Measurements from ENCODE around the gene CFAP54. TPM values are rescaled to one million over a fixed set of nuclear protein-coding genes. Genes with fewer than 3 reads are reported as not detected.

CFAP54 gene
- total and polyA plus RNA-seq, 2 of the 4 experiments (the other 2 are of a cell fraction): 0.18 to 0.41 TPM

DNA sequence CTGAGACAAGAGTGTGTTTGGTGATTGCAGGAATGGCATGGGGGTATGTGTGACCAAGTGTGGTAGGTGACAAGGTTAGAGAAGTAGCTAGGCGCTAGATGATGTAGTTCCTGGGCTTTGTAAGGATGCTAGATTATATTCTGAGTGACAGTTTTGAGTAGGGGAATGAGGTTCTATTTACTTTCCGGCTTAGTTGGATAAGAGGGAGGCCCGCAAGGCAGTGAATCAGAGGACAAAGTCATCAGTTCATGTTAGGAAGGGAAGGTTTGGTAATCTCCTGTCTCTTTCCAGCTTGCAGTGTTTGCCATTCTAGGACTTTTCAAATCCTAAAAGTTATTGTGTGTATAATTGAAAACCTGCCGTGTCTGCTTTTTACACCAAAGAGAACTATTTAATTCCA, 45.0 kb downstream of the CFAP54 start:
- H3K4me3 ChIP-seq (ENCODE audit: insufficient read depth, low read depth, low read length): no peak overlapping the region
- DNase-seq: no peak
- H3K4ac ChIP-seq (ENCODE audit: low read depth, low read length): no peak overlapping the region
- no peaks in the 10 kb centered on the region for H3K9me1 ChIP-seq (ENCODE audit: insufficient read depth, low read length)
- H3K9me3 ChIP-seq (ENCODE audit: control insufficient read depth, insufficient read depth, low read length): no peaks in the 10 kb centered on the region
- no peak overlapping the region for H4K8ac ChIP-seq (ENCODE audit: low read depth in 2 of 2, low read length in 2 of 2)
- no peak overlapping the region for H4K5ac ChIP-seq (ENCODE audit: low read depth, low read length)
- no peak overlapping the region for H3K27ac ChIP-seq (ENCODE audit: insufficient read depth, low read length)
- no peaks in the 10 kb centered on the region for H3K79me1 ChIP-seq (ENCODE audit: low read depth in 1 of 2, low read length in 2 of 2)
- CTCF ChIA-PET: no interaction called here
- no peak overlapping the region for H3K18ac ChIP-seq (ENCODE audit: low read depth, low read length)
- no peak overlapping the region for H3K14ac ChIP-seq (replicated peaks; ENCODE audit: low read depth, low read length)
- no peak overlapping the region for H2BK20ac ChIP-seq (ENCODE audit: low read depth, low read length)
- H2AK9ac ChIP-seq (replicated peaks; ENCODE audit: low read depth, low read length, poor library complexity): no peak overlapping the region
- dilution Hi-C loops (cut with HindIII; ENCODE audit: low sequenced_read_pairs, unreplicated experiment): no loop called here
- no peak for ATAC-seq (ENCODE audit: low read depth)
- H3K23ac ChIP-seq (ENCODE audit: low read depth, low read length): no peak overlapping the region
- no peaks in the 10 kb centered on the region for H3K36me3 ChIP-seq (ENCODE audit: control insufficient read depth, insufficient read depth, low read length)
- WGBS, 2 experiments (ENCODE audit: extremely low coverage in 2 of 2, insufficient read length in 1 of 2): 73% methylated on average over 2 of the region's 4 CpGs; no CpG with 5 or more reads in 1 of the 2 experiments
- no peak overlapping the region for H3K4me2 ChIP-seq (ENCODE audit: low read depth, low read length)
- no peak overlapping the region for H3K9ac ChIP-seq (ENCODE audit: low read depth, low read length)
- H3K56ac ChIP-seq (ENCODE audit: extremely low read depth, insufficient read depth, low read length): no peak overlapping the region
- intact Hi-C loops (cut with micrococcal nuclease): no loop called here
- H2AK5ac ChIP-seq (ENCODE audit: low read depth, low read length): no peak overlapping the region
- no peak for TF ChIP-seq CEBPB (IDR thresholded peaks at IDR 0.05; ENCODE audit: low read depth, low read length)
- TF ChIP-seq SMC3 (IDR thresholded peaks at IDR 0.05; ENCODE audit: low read depth, low read length): no peak
- peaks cover 1% of the 10 kb centered on the region; the same call in 1 of the 2 replicates for H3K27me3 ChIP-seq (ENCODE audit: control insufficient read depth, insufficient read depth, low read length)
- H4K91ac ChIP-seq (ENCODE audit: insufficient read depth, low read depth, low read length): no peak overlapping the region
- H3K4me1 ChIP-seq (ENCODE audit: control insufficient read depth, insufficient read depth, low read length): no peaks in the 10 kb centered on the region
- in situ Hi-C loops (cut with MboI; ENCODE audit: low sequenced_read_pairs): no loop called here
- no peak overlapping the region for H2BK5ac ChIP-seq (ENCODE audit: low read depth, low read length, poor library complexity, severe bottlenecking)
- no peak overlapping the region for H2BK15ac ChIP-seq (ENCODE audit: low read depth, low read length)
- POLR2A ChIA-PET (ENCODE audit: unreplicated experiment): no interaction called here
- no peak overlapping the region for H2BK120ac ChIP-seq (ENCODE audit: low read depth, low read length)
- H4K20me1 ChIP-seq (ENCODE audit: insufficient read depth, low read length): no peaks in the 10 kb centered on the region
- no peak overlapping the region for H2AFZ ChIP-seq (replicated peaks; ENCODE audit: low read length, poor library complexity)
- BruUV-seq (replicated peaks): no TSS peak

Measured in IMR-90 (cell line).